Kidney (tissue), 14 donors: ENCODE results near the gene TCEAL1. TPM values are rescaled to one million over a fixed set of nuclear protein-coding genes. Genes with fewer than 3 reads are reported as not detected.

ENCODE experiments used
- DNase-seq, 5 donors: peaks; one replicate each; pipeline ENCODE4 v3.0.0-alpha.2; 2013 to 2020
- FAIRE-seq: peaks from 2 replicates; lab custom pipeline; 2012; peaks lifted over from hg19 to GRCh38; lab: Jason Lieb, UNC
- H3K27ac ChIP-seq, 2 donors: one replicate each; pipeline ENCODE4 v1.7.0; 2013; ENCODE audit warnings: low read depth in 2 of 2, low read length in 2 of 2, inconsistent platforms in 1 of 2
- H3K27me3 ChIP-seq: one replicate; pipeline ENCODE4 v1.7.1; 2013; ENCODE audit warnings: low read length, inconsistent platforms; ENCODE audit not compliant: control insufficient read depth, insufficient read depth
- H3K36me3 ChIP-seq, 3 donors: one replicate each; pipeline versions ENCODE4 v1.7.0 to v1.7.1; 2013; ENCODE audit warnings: low read length in 3 of 3, control low read depth in 1 of 3, inconsistent platforms in 1 of 3; ENCODE audit not compliant: insufficient read depth in 3 of 3, control insufficient read depth in 2 of 3
- H3K4me1 ChIP-seq, 3 donors: one replicate each; pipeline versions ENCODE4 v1.7.0 to v1.7.1; 2013; ENCODE audit warnings: low read length in 3 of 3, inconsistent platforms in 1 of 3, low read depth in 1 of 3; ENCODE audit not compliant: control insufficient read depth in 2 of 3, insufficient read depth in 2 of 3
- H3K4me3 ChIP-seq, 3 donors: one replicate each; pipeline versions ENCODE4 v1.7.0 to v1.8.1; 2013; ENCODE audit warnings: low read length in 3 of 3, control low read depth in 1 of 3, inconsistent platforms in 1 of 3
- H3K9ac ChIP-seq, 3 donors: one replicate each; pipeline versions ENCODE4 v1.7.0 to v1.7.1; 2013; ENCODE audit warnings: low read length in 3 of 3, control low read depth in 1 of 3, inconsistent platforms in 1 of 3
- H3K9me3 ChIP-seq, 3 donors: one replicate each; pipeline versions ENCODE4 v1.7.0 to v1.7.1; 2013; ENCODE audit warnings: low read length in 3 of 3, control low read depth in 1 of 3, inconsistent platforms in 1 of 3; ENCODE audit not compliant: control insufficient read depth in 2 of 3, insufficient read depth in 1 of 3
- CTCF ChIP-seq: IDR thresholded peaks from 3 replicates; pipeline ENCODE4 v1.5.1; 2012; ENCODE audit warnings: mild to moderate bottlenecking, moderate library complexity, borderline replicate concordance; ENCODE audit not compliant: insufficient read depth; ENCODE audit errors: extremely low read depth
- intact Hi-C: fragments of 100-400 bp; cut with DNase I; formaldehyde crosslinking; loops from one replicate; pipeline ENCODE4 v1.11.1; 2022
- polyA plus RNA-seq: library from polyadenylated mRNA; stranded (reverse); fragments of 350-450 nt; fragmentation: Illumina TruSeq; extraction: RNeasy Lipid Tissue Mini Kit (QIAGEN cat#74804); gene quantifications from one replicate; pipeline ENCODE4 v1.2.3, GENCODE V29; 2014; ENCODE audit warnings: low read depth, low replicate concordance; ENCODE audit not compliant: insufficient read depth
- total RNA-seq: library from RNA; stranded (reverse); fragmentation: NEBNext Ultra II Directional; extraction: Animal tissue kit (Norgen Biotek cat#: 25700); gene quantifications from one replicate; pipeline ENCODE4 v1.2.1, GENCODE V29; 2021
- donor health status: control.
- donor health status: control.
- donor health status: control.
- donor health status: control.
- donor health status: control.
- donor health status: DM: yes; HTN: yes; CAD: no.
- donor health status: Normal renal cell carcinoma (clear cell type).

The TCEAL1 gene
- total and polyA plus RNA-seq, 2 donors from 2014 or later, result 30.3 to 32.5 TPM

GRCh38 chrX:103678199-103678993, 49.6 kb downstream of the TCEAL1 start:
- H3K27me3 ChIP-seq, result peaks cover 2% of the 10 kb centered on the region
- no peak overlapping the region for H3K27ac ChIP-seq
- no peak overlapping the region for H3K9ac ChIP-seq
- no peak for TF ChIP-seq CTCF
- FAIRE-seq (no peak), DNase-seq (no peak)
- H3K9me3 ChIP-seq, result no peaks in the 10 kb centered on the region
- no peak overlapping the region for H3K4me3 ChIP-seq
- H3K4me1 ChIP-seq, result no peaks in the 10 kb centered on the region
- H3K36me3 ChIP-seq, result peaks cover 7 to 25% (median 13%) of the 10 kb centered on the region in 3 donors
- intact Hi-C loops, result no loop called here

Other genes with a start within 250 kb of the TCEAL1 start
- gene RAB40A, start 109.5 kb upstream of the TCEAL1 start, total RNA-seq, result 1.4 TPM
- not detected for gene RAB40A, start 109.5 kb upstream of the TCEAL1 start, polyA plus RNA-seq
- 96.8 TPM for gene TCEAL4, start 43.5 kb upstream of the TCEAL1 start, total RNA-seq
- gene TCEAL4, start 43.5 kb upstream of the TCEAL1 start, polyA plus RNA-seq, result 193 TPM
- 34.2 TPM for gene TCEAL3, start 21.0 kb upstream of the TCEAL1 start, total RNA-seq
- gene TCEAL3, start 21.0 kb upstream of the TCEAL1 start, polyA plus RNA-seq, result 70.1 TPM
- gene MORF4L2, start 57.7 kb downstream of the TCEAL1 start, total RNA-seq, result 250 TPM
- gene MORF4L2, start 57.7 kb downstream of the TCEAL1 start, polyA plus RNA-seq, result 146 TPM
- 0.38 TPM for gene TMEM31, start 81.9 kb downstream of the TCEAL1 start, total RNA-seq
- not detected for gene TMEM31, start 81.9 kb downstream of the TCEAL1 start, polyA plus RNA-seq
- 2.4 TPM for gene PLP1, start 147.9 kb downstream of the TCEAL1 start, total RNA-seq
- gene PLP1, start 147.9 kb downstream of the TCEAL1 start, polyA plus RNA-seq, result 1.1 TPM
- 1.1 TPM for gene RAB9B, start 203.3 kb downstream of the TCEAL1 start, total RNA-seq
- gene RAB9B, start 203.3 kb downstream of the TCEAL1 start, polyA plus RNA-seq, result 0.26 TPM